Measurements from ENCODE around the gene AKT2.
A peak's percentile ranks its signal among the peaks of the same experiment; 100 is the strongest.

Gene AKT2

DNA sequence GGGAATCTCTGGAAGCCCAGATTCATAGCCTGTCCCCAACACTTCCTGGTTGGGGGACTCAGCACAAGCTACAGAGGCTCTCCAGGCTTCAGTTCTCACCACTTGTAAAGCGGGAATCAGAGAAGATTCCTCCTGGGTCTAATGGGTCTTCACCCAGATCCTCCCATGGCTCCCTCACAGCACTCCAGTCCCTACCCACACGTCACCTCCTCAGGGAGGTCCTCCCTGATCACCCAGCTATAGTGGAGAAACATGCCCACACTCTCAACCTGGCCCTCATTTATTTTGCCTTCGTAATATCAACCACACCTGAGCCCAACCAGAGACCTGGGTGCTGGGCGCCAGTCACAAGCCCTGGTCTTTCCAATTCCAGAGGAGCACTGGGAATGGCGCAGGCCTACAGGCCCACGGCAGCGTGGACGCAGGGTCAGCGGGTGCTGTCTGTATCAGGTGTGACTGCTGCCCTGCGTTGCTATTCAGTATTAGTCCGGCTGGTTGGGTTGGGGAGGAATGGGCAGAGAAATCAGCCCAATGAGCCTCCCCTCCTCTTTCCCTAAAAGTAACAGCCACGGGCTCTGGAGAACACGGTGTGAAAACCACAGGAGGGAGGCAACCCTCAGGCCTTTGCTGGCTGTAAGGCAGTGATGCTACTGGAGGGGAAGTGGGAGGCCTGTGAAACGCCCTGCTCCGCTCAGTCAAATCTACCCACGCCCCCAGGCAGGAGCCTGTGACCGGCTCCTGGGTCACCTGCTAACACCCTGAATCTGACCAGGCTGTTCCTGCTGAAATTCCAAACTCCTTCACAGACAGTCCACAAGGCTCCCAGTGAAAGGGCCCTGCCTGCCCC, 5.2 kb downstream of the AKT2 start:
- Histone ChIP-seq H3K9me2 (replicated peaks; ENCODE audit: low read depth, low read length) (no peaks in the 10 kb centered on the region), H3F3A (ENCODE audit: low read depth) (no peaks in the 10 kb centered on the region), H3K4me3 (ENCODE audit: low read length, poor library complexity, severe bottlenecking) (no peak overlapping the region), H3K36me3 (ENCODE audit: insufficient read depth, low read length) (no peaks in the 10 kb centered on the region), H4K20me1 (ENCODE audit: insufficient read depth, low read length, poor library complexity, severe bottlenecking) (peaks cover 68% of the 10 kb centered on the region), H2AFZ (ENCODE audit: low read length) (no peak overlapping the region), H3K4me1 (ENCODE audit: insufficient read depth, low read length, poor library complexity, severe bottlenecking) (peaks cover 44% of the 10 kb centered on the region), H3K79me2 (ENCODE audit: insufficient read depth, low read length) (peaks cover 94% of the 10 kb centered on the region), H3K9ac (ENCODE audit: low read depth, low read length, poor library complexity, severe bottlenecking) (peak overlapping the region; percentile 91), H3K4me2 (ENCODE audit: low read depth, low read length, poor library complexity, severe bottlenecking) (peak overlapping the region; percentile 96), H3K27me3 (ENCODE audit: insufficient read depth, low read length, poor library complexity, severe bottlenecking) (no peaks in the 10 kb centered on the region), H3K9me3 (ENCODE audit: insufficient read depth, low read depth, low read length) (no peaks in the 10 kb centered on the region)
- no peak for TF ChIP-seq EZH2phosphoT487 (IDR thresholded peaks at IDR 0.05; ENCODE audit: borderline replicate concordance)
- TF ChIP-seq, protein P1, sequence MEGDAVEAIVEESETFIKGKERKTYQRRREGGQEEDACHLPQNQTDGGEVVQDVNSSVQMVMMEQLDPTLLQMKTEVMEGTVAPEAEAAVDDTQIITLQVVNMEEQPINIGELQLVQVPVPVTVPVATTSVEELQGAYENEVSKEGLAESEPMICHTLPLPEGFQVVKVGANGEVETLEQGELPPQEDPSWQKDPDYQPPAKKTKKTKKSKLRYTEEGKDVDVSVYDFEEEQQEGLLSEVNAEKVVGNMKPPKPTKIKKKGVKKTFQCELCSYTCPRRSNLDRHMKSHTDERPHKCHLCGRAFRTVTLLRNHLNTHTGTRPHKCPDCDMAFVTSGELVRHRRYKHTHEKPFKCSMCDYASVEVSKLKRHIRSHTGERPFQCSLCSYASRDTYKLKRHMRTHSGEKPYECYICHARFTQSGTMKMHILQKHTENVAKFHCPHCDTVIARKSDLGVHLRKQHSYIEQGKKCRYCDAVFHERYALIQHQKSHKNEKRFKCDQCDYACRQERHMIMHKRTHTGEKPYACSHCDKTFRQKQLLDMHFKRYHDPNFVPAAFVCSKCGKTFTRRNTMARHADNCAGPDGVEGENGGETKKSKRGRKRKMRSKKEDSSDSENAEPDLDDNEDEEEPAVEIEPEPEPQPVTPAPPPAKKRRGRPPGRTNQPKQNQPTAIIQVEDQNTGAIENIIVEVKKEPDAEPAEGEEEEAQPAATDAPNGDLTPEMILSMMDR (conservative IDR thresholded peaks at IDR 0.05; ENCODE audit: low read length) = no peak

DNA sequence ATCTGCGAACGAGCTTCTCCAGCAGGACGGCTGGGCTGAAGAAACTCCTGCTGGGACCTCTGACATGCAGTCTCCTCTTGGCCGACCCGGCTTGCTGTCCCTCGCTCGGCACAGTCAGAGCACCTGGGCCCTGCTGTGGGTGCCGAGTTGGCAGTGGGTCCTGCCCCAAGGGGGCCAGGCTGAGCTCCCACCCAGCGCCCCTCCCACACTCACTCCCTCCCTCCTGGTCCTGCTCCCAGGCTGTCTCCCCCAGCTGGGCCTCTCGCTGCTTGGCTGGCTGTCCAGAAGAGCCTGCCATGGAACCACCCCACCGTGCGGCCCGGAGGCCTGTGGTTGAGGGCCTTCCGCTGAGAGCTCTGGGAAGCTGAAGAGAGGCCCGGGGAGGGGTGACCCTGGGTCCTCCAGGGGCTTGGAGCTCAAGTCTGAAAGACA, 6.0 kb downstream of the AKT2 start:
- Histone ChIP-seq H2AFZ (ENCODE audit: low read length) (no peak overlapping the region), H3K36me3 (ENCODE audit: insufficient read depth, low read length) (no peaks in the 10 kb centered on the region)

DNA sequence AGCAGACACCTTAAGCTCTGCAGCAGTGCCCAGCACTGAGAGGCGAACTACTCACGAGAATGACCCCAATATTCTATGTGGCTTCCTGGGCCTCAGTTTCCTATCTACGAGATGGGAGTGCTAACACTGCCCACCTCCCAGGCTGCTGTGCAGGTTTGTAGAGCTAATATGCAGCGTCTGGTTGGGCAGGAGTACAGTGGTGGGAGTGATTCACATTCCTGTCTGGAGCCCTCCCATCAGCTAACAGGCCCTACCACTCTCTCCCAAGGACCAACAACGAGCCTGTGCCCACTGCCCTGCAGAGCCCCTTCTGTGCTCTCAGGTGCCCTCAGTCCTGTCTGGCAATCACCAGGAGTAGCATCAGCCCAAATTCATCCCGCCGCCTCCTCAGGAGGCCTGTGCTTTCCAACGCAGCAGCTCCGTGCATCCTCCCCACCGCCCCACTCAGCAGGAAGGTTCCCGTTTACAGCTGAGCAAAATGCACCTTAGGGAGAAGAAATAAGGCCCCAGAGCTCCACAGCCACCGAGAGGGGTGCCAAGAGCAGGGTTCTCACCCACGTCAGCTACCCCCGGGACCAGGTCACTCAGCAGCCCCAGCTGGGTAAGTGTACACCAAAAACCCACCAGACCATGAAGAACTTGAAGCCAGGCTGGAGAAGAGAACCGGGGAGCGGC, 6.6 kb downstream of the AKT2 start:
- no peak overlapping the region for H3K4me2 ChIP-seq (ENCODE audit: low read depth, low read length, poor library complexity, severe bottlenecking)
- no peaks in the 10 kb centered on the region for H3K9me3 ChIP-seq (ENCODE audit: insufficient read depth, low read depth, low read length)
- no peaks in the 10 kb centered on the region for H3K9me2 ChIP-seq (replicated peaks; ENCODE audit: low read depth, low read length)
- no peak for TF ChIP-seq EZH2phosphoT487 (IDR thresholded peaks at IDR 0.05; ENCODE audit: borderline replicate concordance)
- TF ChIP-seq, protein P1 (conservative IDR thresholded peaks at IDR 0.05; ENCODE audit: low read length) = no peak
- no peak overlapping the region for H2AFZ ChIP-seq (ENCODE audit: low read length)
- H4K20me1 ChIP-seq (ENCODE audit: insufficient read depth, low read length, poor library complexity, severe bottlenecking) = peaks cover 73% of the 10 kb centered on the region
- peaks cover 96% of the 10 kb centered on the region for H3K79me2 ChIP-seq (ENCODE audit: insufficient read depth, low read length)
- peaks cover 39% of the 10 kb centered on the region for H3K4me1 ChIP-seq (ENCODE audit: insufficient read depth, low read length, poor library complexity, severe bottlenecking)
- H3K27me3 ChIP-seq (ENCODE audit: insufficient read depth, low read length, poor library complexity, severe bottlenecking) = no peaks in the 10 kb centered on the region
- H3K9ac ChIP-seq (ENCODE audit: low read depth, low read length, poor library complexity, severe bottlenecking) = no peak overlapping the region
- no peaks in the 10 kb centered on the region for H3F3A ChIP-seq (ENCODE audit: low read depth)
- no peaks in the 10 kb centered on the region for H3K36me3 ChIP-seq (ENCODE audit: insufficient read depth, low read length)
- no peak overlapping the region for H3K4me3 ChIP-seq (ENCODE audit: low read length, poor library complexity, severe bottlenecking)

More for the DNA sequence above, 6.0 kb downstream of the AKT2 start:
- TF ChIP-seq, protein P1 (conservative IDR thresholded peaks at IDR 0.05; ENCODE audit: low read length) = no peak
- no peak for TF ChIP-seq EZH2phosphoT487 (IDR thresholded peaks at IDR 0.05; ENCODE audit: borderline replicate concordance)
- H3K4me1 ChIP-seq (ENCODE audit: insufficient read depth, low read length, poor library complexity, severe bottlenecking) = peaks cover 44% of the 10 kb centered on the region
- H3K4me3 ChIP-seq (ENCODE audit: low read length, poor library complexity, severe bottlenecking) = no peak overlapping the region
- no peaks in the 10 kb centered on the region for H3F3A ChIP-seq (ENCODE audit: low read depth)
- H3K79me2 ChIP-seq (ENCODE audit: insufficient read depth, low read length) = peaks cover 96% of the 10 kb centered on the region
- H3K4me2 ChIP-seq (ENCODE audit: low read depth, low read length, poor library complexity, severe bottlenecking) = peak overlapping the region; percentile 96
- peaks cover 74% of the 10 kb centered on the region for H4K20me1 ChIP-seq (ENCODE audit: insufficient read depth, low read length, poor library complexity, severe bottlenecking)
- no peaks in the 10 kb centered on the region for H3K27me3 ChIP-seq (ENCODE audit: insufficient read depth, low read length, poor library complexity, severe bottlenecking)
- no peaks in the 10 kb centered on the region for H3K9me2 ChIP-seq (replicated peaks; ENCODE audit: low read depth, low read length)
- no peaks in the 10 kb centered on the region for H3K9me3 ChIP-seq (ENCODE audit: insufficient read depth, low read depth, low read length)
- H3K9ac ChIP-seq (ENCODE audit: low read depth, low read length, poor library complexity, severe bottlenecking) = no peak overlapping the region

Data from Loucy (cell line).